ENCODE results near the gene ANKH. TPM values are rescaled to one million over a fixed set of nuclear protein-coding genes. Genes with fewer than 3 reads are reported as not detected.

ANKH gene
- polyA plus RNA-seq, 1 experiment: 14.2 TPM

DNA sequence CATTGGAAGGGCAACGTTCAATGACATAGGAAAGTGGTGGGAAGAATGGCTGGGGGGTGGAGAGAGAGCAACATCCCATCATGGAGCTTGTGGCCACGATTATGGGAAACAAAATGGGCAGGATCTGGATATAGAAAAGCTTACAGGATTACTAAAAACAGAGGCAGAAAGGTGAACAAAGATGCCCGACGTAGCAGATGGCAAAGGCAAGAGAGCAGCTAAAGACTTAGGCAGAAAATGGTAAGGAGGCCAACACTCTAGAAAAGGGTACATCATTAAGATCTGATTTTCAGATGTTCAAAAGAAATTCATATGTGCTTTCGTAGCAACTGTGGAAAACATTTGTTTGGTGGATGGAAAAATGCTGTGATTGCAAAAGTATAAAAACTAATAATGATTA, 104.5 kb downstream of the ANKH start:
- DNase-seq (ENCODE audit: low read depth, low spot score): no peak
- POLR2A ChIA-PET: no interaction called here
- CTCF ChIA-PET: interaction anchor here (1.2 to 3.0 kb wide), 3 partner anchors 40 to 236 kb away, joined by 3 to 12 read pairs (median 5); no protein-coding TSS in a partner anchor
- TF ChIP-seq, protein P1, sequence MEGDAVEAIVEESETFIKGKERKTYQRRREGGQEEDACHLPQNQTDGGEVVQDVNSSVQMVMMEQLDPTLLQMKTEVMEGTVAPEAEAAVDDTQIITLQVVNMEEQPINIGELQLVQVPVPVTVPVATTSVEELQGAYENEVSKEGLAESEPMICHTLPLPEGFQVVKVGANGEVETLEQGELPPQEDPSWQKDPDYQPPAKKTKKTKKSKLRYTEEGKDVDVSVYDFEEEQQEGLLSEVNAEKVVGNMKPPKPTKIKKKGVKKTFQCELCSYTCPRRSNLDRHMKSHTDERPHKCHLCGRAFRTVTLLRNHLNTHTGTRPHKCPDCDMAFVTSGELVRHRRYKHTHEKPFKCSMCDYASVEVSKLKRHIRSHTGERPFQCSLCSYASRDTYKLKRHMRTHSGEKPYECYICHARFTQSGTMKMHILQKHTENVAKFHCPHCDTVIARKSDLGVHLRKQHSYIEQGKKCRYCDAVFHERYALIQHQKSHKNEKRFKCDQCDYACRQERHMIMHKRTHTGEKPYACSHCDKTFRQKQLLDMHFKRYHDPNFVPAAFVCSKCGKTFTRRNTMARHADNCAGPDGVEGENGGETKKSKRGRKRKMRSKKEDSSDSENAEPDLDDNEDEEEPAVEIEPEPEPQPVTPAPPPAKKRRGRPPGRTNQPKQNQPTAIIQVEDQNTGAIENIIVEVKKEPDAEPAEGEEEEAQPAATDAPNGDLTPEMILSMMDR (IDR thresholded peaks at IDR 0.05; ENCODE audit: low read depth, low read length): no peak
- Histone ChIP-seq H3K27me3 (ENCODE audit: control insufficient read depth, insufficient read depth, low read length) (no peaks in the 10 kb centered on the region), H3K9me3 (ENCODE audit: control insufficient read depth, insufficient read depth, low read length) (no peaks in the 10 kb centered on the region), H3K4me3 (ENCODE audit: low read depth, low read length) (no peak overlapping the region), H3K27ac (ENCODE audit: low read depth, low read length) (no peak overlapping the region)

DNA sequence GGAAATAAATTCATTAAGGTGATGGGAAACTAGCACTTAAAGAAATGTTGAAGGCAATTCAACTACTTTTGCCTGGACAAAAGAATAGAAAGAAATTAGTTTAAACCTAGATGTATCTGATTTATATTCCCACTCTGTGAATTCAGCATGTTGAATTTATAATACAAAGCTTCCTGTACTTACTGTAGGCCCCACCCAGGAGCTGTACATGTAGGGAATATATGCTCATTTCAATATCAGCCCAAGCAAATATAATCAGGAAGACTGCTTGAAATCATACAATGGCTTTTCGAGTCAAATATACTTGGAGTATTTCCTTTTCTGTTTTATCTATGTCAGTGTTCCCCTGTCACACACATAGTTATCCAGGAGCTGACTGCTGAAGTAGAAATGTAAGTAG, 105.0 kb downstream of the ANKH start:
- no peaks in the 10 kb centered on the region for H3K9me3 ChIP-seq (ENCODE audit: control insufficient read depth, insufficient read depth, low read length)
- H3K27me3 ChIP-seq (ENCODE audit: control insufficient read depth, insufficient read depth, low read length): no peaks in the 10 kb centered on the region
- TF ChIP-seq, protein P1 (IDR thresholded peaks at IDR 0.05; ENCODE audit: low read depth, low read length): no peak
- ChIA-PET CTCF (interaction anchor here (1.4 to 3.0 kb wide), 2 partner anchors 40 to 237 kb away, joined by 5 to 12 read pairs; no protein-coding TSS in a partner anchor), POLR2A (no interaction called here)
- DNase-seq (ENCODE audit: low read depth, low spot score): no peak
- H3K4me3 ChIP-seq (ENCODE audit: low read depth, low read length): no peak overlapping the region
- no peak overlapping the region for H3K27ac ChIP-seq (ENCODE audit: low read depth, low read length)

DNA sequence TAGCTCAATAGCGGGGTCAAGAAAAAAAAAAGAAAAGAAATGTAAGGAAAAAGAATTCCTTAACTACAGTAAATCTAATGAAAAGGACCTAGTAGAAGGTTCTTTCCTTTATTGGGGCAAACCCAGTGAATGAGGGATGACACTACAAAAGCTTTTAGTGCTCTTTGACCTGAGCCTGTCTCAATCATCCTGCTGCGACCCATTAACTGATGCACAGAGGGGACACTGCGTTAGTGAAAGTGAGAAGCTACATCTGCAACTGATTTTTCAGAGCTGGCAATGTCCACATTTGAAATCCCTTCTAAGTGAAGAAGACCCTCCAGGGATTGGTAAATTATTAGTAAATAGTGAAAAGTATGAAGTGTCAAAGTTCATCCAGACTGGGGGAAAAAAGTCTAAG, 106.0 kb downstream of the ANKH start:
- no peaks in the 10 kb centered on the region for H3K27me3 ChIP-seq (ENCODE audit: control insufficient read depth, insufficient read depth, low read length)
- no peak overlapping the region for H3K4me3 ChIP-seq (ENCODE audit: low read depth, low read length)
- no peaks in the 10 kb centered on the region for H3K9me3 ChIP-seq (ENCODE audit: control insufficient read depth, insufficient read depth, low read length)
- no peak for DNase-seq (ENCODE audit: low read depth, low spot score)
- CTCF ChIA-PET: interaction anchor here (3.0 kb wide), 1 partner anchor 238 kb away, joined by 12 read pairs; no protein-coding TSS in a partner anchor
- H3K27ac ChIP-seq (ENCODE audit: low read depth, low read length): no peak overlapping the region
- TF ChIP-seq, protein P1 (IDR thresholded peaks at IDR 0.05; ENCODE audit: low read depth, low read length): no peak
- POLR2A ChIA-PET: no interaction called here

- DNase-seq (ENCODE audit: low read depth, low spot score): no peak
- POLR2A ChIA-PET: no interaction called here
- Histone ChIP-seq H3K27ac (ENCODE audit: low read depth, low read length) (no peak overlapping the region), H3K9me3 (ENCODE audit: control insufficient read depth, insufficient read depth, low read length) (no peaks in the 10 kb centered on the region), H3K27me3 (ENCODE audit: control insufficient read depth, insufficient read depth, low read length) (no peaks in the 10 kb centered on the region), H3K4me3 (ENCODE audit: low read depth, low read length) (no peak overlapping the region)
- TF ChIP-seq, protein P1 (IDR thresholded peaks at IDR 0.05; ENCODE audit: low read depth, low read length): no peak
- CTCF ChIA-PET: interaction anchor here (0.9 to 5.5 kb wide), 3 partner anchors 36 to 251 kb away, joined by 3 to 19 read pairs (median 4); no protein-coding TSS in a partner anchor
Measured at GRCh38 chr5:14762549-14763216, 108.9 kb downstream of the ANKH start.

DNA sequence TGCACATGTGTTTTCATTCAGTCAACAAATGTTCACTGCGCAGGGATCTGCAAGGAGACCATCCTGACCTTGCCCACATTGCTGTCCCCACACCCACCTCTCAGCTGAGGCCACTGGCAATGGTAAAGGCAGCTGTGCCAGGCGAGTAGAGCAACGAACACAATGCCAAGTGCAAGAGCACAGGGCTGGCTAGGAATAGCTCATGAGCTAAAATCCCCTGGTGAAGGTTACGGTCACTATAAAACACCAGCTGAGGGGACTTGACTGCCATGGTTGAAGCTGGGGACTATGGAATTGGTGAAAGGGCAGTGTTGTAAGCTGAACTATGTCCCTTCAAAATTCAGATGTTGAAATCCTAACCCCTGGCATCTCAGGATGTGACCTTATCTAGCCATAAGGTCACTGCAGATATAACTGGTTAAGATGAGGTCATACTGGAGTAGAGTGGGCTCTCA, 111.0 kb downstream of the ANKH start:
- Histone ChIP-seq H3K4me3 (ENCODE audit: low read depth, low read length) (no peak overlapping the region), H3K27ac (ENCODE audit: low read depth, low read length) (no peak overlapping the region), H3K27me3 (ENCODE audit: control insufficient read depth, insufficient read depth, low read length) (no peaks in the 10 kb centered on the region), H3K9me3 (ENCODE audit: control insufficient read depth, insufficient read depth, low read length) (no peaks in the 10 kb centered on the region)
- CTCF ChIA-PET: interaction anchor here (5.5 kb wide), 1 partner anchor 34 kb away, joined by 19 read pairs; no protein-coding TSS in a partner anchor
- POLR2A ChIA-PET: no interaction called here
- DNase-seq (ENCODE audit: low read depth, low spot score): no peak
- TF ChIP-seq, protein P1 (IDR thresholded peaks at IDR 0.05; ENCODE audit: low read depth, low read length): no peak
